ENCODE data around the gene NIPAL3. TPM values are rescaled to one million over a fixed set of nuclear protein-coding genes. Genes with fewer than 3 reads are reported as not detected.

NIPAL3 gene
- polyA plus RNA-seq, 1 donor from 2014 or later = 9.6 TPM

DNA sequence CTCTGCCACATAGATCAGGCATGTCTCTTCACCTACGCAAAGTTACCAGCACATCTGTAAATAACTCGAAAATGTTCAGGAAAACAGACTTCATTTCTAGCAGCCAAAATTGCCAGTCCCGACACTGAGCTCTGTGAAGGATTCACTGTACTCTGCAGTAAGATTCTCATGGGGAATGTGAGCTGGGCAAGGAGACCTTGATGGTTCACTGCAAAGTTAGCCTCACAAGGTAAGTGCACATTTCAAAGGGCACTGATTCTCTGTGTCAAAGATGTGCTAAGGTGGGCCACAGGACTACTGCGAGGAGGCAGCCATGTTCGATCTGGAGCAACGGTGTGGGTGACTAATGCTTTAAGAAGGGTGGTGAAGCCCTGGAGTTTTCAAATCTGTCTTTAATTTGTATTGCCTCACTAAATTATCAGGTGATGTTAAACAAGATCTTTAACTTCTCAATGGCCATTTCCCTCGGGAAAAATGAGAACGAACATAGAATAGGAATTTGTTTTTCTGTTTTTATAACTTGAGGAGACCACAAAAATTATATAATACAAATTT is 27.2 kb upstream of the NIPAL3 start:
- TF ChIP-seq EP300 (conservative IDR thresholded peaks at IDR 0.05; ENCODE audit: poor library complexity, severe bottlenecking) (no peak), TAF1 (IDR thresholded peaks at IDR 0.05; ENCODE audit: low read depth) (no peak), SMC3 (conservative IDR thresholded peaks at IDR 0.05; ENCODE audit: poor library complexity) (no peak), POLR2AphosphoS5 (IDR thresholded peaks at IDR 0.05) (no peak), EZH2 (IDR thresholded peaks at IDR 0.05; ENCODE audit: borderline replicate concordance, insufficient read depth, low read length, poor library complexity, severe bottlenecking) (no peak), RAD21 (conservative IDR thresholded peaks at IDR 0.05) (no peak), MXI1 (conservative IDR thresholded peaks at IDR 0.05; ENCODE audit: poor library complexity, severe bottlenecking) (no peak)
- TF ChIP-seq, protein P1, sequence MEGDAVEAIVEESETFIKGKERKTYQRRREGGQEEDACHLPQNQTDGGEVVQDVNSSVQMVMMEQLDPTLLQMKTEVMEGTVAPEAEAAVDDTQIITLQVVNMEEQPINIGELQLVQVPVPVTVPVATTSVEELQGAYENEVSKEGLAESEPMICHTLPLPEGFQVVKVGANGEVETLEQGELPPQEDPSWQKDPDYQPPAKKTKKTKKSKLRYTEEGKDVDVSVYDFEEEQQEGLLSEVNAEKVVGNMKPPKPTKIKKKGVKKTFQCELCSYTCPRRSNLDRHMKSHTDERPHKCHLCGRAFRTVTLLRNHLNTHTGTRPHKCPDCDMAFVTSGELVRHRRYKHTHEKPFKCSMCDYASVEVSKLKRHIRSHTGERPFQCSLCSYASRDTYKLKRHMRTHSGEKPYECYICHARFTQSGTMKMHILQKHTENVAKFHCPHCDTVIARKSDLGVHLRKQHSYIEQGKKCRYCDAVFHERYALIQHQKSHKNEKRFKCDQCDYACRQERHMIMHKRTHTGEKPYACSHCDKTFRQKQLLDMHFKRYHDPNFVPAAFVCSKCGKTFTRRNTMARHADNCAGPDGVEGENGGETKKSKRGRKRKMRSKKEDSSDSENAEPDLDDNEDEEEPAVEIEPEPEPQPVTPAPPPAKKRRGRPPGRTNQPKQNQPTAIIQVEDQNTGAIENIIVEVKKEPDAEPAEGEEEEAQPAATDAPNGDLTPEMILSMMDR (IDR thresholded peaks at IDR 0.05; ENCODE audit: poor library complexity, severe bottlenecking) = no peak
- TF ChIP-seq, protein P2, sequence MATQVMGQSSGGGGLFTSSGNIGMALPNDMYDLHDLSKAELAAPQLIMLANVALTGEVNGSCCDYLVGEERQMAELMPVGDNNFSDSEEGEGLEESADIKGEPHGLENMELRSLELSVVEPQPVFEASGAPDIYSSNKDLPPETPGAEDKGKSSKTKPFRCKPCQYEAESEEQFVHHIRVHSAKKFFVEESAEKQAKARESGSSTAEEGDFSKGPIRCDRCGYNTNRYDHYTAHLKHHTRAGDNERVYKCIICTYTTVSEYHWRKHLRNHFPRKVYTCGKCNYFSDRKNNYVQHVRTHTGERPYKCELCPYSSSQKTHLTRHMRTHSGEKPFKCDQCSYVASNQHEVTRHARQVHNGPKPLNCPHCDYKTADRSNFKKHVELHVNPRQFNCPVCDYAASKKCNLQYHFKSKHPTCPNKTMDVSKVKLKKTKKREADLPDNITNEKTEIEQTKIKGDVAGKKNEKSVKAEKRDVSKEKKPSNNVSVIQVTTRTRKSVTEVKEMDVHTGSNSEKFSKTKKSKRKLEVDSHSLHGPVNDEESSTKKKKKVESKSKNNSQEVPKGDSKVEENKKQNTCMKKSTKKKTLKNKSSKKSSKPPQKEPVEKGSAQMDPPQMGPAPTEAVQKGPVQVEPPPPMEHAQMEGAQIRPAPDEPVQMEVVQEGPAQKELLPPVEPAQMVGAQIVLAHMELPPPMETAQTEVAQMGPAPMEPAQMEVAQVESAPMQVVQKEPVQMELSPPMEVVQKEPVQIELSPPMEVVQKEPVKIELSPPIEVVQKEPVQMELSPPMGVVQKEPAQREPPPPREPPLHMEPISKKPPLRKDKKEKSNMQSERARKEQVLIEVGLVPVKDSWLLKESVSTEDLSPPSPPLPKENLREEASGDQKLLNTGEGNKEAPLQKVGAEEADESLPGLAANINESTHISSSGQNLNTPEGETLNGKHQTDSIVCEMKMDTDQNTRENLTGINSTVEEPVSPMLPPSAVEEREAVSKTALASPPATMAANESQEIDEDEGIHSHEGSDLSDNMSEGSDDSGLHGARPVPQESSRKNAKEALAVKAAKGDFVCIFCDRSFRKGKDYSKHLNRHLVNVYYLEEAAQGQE (IDR thresholded peaks at IDR 0.05; ENCODE audit: borderline replicate concordance) = no peak
- no peaks in the 10 kb centered on the region for H3K36me3 ChIP-seq (ENCODE audit: insufficient read depth, low read length)
- H3K9ac ChIP-seq (ENCODE audit: low read length) = no peak overlapping the region
- no peak overlapping the region for H3K4me3 ChIP-seq (ENCODE audit: low read length)
- H3K9me3 ChIP-seq (ENCODE audit: low read length) = no peaks in the 10 kb centered on the region
- H3K79me2 ChIP-seq (replicated peaks; ENCODE audit: insufficient read depth, low read length) = no peaks in the 10 kb centered on the region
- H3K27ac ChIP-seq (ENCODE audit: low read length) = no peak overlapping the region
- H3F3A ChIP-seq (ENCODE audit: insufficient read depth, low read length, poor library complexity, severe bottlenecking) = no peaks in the 10 kb centered on the region
- no peak overlapping the region for H3K4me2 ChIP-seq (ENCODE audit: low read length)
- no peaks in the 10 kb centered on the region for H4K20me1 ChIP-seq (ENCODE audit: insufficient read depth)
- no peak overlapping the region for H2AFZ ChIP-seq (ENCODE audit: low read depth, low read length)
- no peaks in the 10 kb centered on the region for H3K27me3 ChIP-seq (ENCODE audit: insufficient read depth, low read depth, low read length)
- H3K9me2 ChIP-seq (ENCODE audit: insufficient read depth, low read length) = no peaks in the 10 kb centered on the region

DNA sequence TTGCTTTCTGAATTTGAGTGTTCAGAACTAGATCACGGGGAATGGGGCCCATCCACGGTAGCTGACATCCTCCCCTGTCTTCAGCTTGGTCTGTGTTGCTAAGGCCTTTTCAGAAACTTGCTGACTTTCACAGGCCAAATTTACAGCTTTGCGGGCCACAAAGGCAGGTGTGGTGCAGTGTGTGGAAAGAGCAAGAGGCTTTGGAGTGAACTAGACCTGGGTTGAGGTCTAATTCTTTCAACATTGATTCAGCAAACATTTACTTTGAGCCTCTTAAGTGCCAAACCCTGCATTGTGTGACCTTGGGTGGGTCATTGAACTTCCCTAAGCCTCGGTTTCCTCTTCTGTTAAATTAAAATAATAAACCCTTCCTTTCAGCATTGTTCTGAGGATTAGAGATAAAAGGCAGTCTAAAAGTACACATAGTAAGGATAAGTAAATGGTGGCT is 26.3 kb upstream of the NIPAL3 start:
- no peaks in the 10 kb centered on the region for H3K79me2 ChIP-seq (replicated peaks; ENCODE audit: insufficient read depth, low read length)
- no peaks in the 10 kb centered on the region for H3K9me3 ChIP-seq (ENCODE audit: low read length)
- H3K36me3 ChIP-seq (ENCODE audit: insufficient read depth, low read length) = no peaks in the 10 kb centered on the region
- no peak overlapping the region for H2AFZ ChIP-seq (ENCODE audit: low read depth, low read length)
- no peak overlapping the region for H3K4me2 ChIP-seq (ENCODE audit: low read length)
- no peak overlapping the region for H3K4me3 ChIP-seq (ENCODE audit: low read length)
- no peaks in the 10 kb centered on the region for H3K9me2 ChIP-seq (ENCODE audit: insufficient read depth, low read length)
- no peaks in the 10 kb centered on the region for H3K27me3 ChIP-seq (ENCODE audit: insufficient read depth, low read depth, low read length)
- H4K20me1 ChIP-seq (ENCODE audit: insufficient read depth) = no peaks in the 10 kb centered on the region
- no peak overlapping the region for H3K9ac ChIP-seq (ENCODE audit: low read length)
- H3K27ac ChIP-seq (ENCODE audit: low read length) = no peak overlapping the region
- TF ChIP-seq EZH2 (IDR thresholded peaks at IDR 0.05; ENCODE audit: borderline replicate concordance, insufficient read depth, low read length, poor library complexity, severe bottlenecking) = no peak
- H3F3A ChIP-seq (ENCODE audit: insufficient read depth, low read length, poor library complexity, severe bottlenecking) = no peaks in the 10 kb centered on the region
